NCI-H1105 treated with DMSO at 0.1 percent for 48 hours (cell line): Measurements from ENCODE around the gene RGS10.

Experiments used
- DNase-seq: peaks from one replicate; lab custom pipeline; 2025; lab: John Stamatoyannopoulos, UW

Gene RGS10

DNA sequence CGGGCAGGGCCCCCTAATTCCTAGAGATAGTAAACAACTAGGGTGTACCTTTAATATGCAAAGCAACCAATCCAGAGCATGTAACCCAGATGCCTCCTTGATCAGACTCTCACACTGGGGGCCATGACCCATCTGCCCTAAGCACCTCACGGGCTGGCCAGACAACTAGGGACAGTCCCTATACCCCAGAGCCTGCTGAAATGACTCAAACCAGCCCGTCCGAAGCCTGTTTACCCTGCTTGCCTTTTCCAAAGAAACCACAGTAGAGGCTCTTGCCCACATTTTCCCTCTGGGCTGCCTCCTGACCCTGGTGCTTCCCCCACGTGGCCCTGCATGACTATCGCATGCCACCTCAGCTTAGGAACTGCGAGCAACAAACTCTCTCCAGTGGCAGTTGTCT lies 46.2 kb downstream of the RGS10 start:
- no peak for DNase-seq

- no peak for DNase-seq
These were observed 47.0 kb downstream of the RGS10 start for GRCh38 chr10:119495545-119495944.

DNA sequence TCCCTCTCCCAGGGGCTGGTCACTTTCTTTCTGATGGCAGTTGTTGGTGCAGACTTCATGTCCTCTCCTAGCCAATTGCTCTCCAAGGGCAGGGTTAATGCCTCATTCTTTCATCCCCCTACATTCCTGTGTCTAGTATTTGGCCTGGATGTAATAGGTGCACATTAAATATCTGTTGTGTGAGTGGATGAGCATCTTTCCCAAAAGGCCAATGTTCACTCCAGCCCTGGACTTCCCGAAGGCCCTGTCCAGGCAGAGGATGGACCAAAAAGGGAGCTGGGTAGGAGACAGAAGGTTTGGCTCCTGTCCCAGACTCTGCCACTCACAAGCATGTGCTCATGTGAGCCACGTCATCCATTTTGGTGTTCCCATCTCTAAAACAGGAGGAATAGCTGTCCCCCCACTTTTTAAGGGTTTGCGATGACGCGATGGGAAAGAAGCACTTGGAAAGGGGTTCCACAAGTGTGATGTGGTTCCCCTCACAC lies 47.5 kb downstream of the RGS10 start:
- DNase-seq, result no peak

- DNase-seq, result no peak
These were observed 48.1 kb downstream of the RGS10 start for GRCh38 chr10:119494236-119495020.

GRCh38 chr10:119493155-119493554 lies 49.4 kb downstream of the RGS10 start:
- no peak for DNase-seq

DNA sequence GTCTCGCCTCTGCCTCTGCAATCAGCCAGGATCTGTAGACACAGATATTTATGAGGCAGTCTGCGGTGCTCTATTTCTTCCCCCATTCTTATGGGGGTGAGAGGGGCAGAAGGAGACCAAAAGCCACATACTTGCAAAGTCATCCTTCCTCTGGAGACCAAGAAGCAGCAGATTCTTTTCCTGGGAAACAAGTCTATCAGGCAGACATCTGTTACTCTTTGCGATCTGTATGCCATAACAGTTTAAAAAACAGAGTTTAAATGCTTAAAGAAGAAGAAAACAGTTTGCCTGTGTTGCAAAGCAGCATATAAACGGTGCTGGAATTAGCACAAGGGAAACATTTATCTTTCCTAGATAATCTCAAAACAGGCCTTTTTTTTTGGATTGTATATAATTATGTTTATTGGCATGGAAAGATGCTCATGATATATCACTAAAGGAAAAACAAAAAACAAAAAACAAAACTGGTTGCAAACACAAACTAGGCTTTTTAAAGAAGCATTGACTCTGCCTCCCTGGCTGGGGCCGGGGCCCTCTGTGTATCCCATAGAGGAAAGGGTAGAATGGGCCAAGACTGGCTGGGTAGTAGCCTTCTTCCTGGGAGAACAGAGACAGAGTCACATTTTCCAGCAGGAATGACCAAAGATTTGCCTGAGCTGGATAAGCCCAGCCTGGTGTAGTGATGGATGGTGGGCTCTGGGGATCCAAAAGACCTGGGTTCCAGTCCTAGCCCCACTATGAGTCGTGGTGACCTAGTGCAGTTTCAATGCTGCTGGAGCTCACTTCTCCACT lies 50.4 kb downstream of the RGS10 start:
- DNase-seq, result no peak

GRCh38 chr10:119489991-119490326 lies 52.6 kb downstream of the RGS10 start:
- no peak for DNase-seq

GRCh38 chr10:119488675-119489074 lies 53.8 kb downstream of the RGS10 start:
- DNase-seq, result no peak

DNA sequence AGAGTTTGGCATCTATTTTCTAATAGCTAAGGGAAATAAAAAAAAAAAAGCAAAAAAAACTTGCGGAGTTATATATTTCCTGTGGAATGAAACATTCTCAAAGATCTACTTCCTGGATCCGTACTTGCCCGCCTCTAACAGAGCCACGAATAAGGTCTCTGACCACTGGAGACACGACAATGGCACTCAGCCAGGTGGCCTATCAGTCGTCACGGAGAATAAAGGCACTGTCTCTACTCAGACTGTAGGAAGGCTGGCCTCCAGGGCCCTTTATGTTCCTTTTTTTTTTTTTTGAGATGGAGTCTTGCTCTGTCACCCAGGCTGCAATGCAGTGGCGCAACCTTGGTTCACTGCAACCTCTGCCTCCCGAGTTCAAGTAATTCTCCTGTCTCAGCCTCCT lies 58.7 kb downstream of the RGS10 start:
- no peak for DNase-seq

DNA sequence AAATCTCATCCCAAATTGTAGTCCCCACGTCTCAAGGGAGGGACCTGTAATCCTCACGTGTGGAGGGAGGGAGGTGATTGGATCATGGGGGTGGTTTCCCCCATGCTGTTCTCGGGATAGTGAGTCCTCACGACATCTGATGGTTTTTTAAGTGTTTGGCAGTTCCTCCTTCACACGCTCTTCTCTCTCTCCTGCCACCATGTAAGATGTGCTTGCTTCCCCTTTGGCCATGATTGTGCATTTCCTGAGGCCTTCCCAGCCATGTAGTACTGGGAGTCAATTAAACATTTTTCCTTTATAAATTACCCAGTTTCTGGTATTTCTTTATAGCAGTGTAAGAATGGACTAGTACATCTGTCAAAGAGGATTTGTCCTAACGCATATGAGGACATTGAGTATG lies 59.5 kb downstream of the RGS10 start:
- DNase-seq, result no peak

- DNase-seq, result no peak
These were observed 60.6 kb downstream of the RGS10 start for GRCh38 chr10:119481781-119482426.

GRCh38 chr10:119480667-119481066 lies 61.9 kb downstream of the RGS10 start:
- DNase-seq, result no peak

- no peak for DNase-seq
These were observed 63.0 kb downstream of the RGS10 start for GRCh38 chr10:119479532-119479931.

GRCh38 chr10:119478811-119479341 lies 63.6 kb downstream of the RGS10 start:
- DNase-seq, result no peak

DNA sequence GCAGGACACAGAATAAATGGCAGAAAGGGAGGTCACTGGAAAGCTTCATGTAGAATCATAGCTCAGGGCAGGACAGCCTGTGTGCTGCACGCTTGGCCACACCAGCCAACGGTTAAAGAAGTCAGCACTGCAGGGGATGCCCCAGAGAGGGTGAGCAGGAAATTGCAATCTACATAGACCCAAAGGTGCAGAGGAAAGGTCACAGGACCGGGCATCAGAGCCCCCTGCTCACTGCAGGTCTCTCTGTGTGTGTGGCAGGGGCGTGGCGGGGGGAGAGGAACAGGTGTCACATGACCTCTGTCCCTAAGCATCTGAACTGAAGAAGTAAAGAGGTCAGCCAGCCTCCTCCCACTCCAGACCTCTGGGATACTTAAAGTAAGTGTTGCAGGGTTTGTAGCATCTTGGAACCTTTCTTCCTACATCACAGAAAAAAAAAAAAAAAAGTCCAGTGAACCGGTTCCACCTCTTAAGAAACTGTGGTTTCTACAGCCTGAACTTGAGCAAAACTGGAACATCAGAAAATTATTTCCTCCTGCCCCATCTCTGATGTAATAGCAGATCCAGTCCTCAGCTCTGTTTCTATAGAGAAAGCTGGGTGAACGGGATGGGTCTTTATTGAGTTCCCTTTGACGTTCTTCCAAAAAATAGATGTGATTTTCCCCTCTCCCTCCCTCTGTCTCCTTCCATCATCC lies 64.3 kb downstream of the RGS10 start:
- no peak for DNase-seq

GRCh38 chr10:119477444-119477843 lies 65.1 kb downstream of the RGS10 start:
- DNase-seq, result no peak

DNA sequence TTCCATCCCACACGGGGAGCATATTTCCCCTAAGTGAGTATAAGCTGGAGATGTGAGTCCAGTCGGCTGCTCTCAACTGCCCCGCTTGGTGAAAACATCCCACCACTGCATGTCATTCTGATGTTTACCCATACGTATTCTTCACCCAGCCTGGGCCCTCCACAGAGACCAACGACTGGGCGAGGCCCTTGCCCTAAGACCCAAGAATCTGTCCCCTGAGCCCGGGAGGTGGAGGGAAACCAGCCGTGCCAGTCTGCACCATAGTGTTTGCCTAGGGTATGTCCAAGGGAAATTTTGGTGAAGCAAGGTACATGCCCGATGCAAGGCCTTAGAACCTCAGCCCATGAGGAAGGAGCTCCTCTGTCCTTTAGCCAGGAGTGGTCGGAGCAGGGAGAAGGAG lies 67.9 kb downstream of the RGS10 start:
- no peak for DNase-seq

DNA sequence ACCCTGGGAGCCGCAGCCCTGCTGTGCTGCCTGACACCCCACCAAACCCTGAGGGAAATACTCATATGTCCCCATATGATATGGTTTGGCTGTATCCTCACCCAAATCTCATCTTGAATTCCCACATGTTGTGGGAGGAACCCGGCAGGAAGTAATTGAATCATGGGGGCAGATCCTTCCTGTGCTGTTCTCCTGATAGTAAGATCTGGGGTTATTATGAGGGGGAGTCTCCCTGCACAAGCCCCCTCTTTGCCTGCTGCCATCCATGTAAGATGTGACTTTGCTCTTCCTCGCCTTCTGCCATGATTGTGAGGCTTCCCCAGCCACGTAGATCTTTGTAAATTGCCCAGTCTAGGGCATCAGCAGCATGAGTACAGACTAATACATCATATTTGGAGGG lies 68.7 kb downstream of the RGS10 start:
- DNase-seq, result no peak

DNA sequence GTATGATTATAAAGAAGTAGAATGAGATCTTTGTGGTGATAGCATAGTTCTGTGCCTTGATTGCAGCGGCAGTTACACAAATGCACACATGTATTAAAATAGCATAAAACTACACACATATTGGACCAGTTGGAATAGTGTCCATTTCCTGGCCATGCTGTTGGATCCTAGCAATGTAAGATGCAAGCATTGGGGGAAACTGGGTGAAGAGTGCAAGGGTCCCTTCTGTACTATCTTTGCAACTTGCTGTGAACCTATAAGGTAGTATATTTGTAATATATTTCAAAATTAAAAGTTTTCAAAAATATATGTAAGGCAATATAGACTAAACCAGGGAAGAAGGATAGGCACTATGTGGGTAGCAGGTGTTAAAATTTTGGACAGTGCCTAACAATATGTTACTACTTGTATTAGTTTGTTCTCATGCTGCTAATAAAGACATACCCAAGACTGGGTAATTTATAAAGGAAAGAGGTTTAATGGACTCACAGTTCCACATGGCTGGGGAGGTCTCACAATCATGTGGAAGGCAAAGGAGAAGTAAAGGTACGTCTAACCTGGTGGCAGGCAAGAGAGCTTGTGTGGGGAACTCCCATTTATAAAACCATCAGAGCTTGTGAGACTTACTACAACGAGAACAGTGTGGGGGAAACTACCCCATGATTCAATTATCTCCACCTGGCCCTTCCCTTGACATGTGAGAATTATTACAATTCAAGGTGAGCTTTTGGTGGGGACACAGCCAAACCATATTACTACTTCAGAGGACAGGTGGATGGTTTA lies 71.4 kb downstream of the RGS10 start:
- DNase-seq, result no peak

DNA sequence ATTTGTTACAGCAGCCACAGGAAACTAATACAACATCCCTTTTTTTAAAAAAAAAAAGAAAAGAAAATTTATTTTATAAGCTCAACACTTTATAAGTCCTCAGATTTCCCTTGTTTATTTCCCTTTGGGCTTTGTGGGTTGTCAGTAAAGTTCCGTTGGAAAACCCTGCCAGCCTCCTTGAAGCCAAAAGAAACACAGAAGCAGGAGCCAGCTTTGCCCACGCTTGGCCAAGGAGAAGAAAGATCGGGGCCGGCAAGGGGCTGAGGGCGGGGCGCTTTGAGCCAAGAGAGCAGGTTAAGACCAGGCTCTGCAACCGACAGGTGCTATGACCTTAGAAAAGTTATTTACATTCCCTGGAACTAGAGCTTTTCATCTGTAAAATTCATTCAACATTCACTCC lies 72.7 kb downstream of the RGS10 start:
- no peak for DNase-seq

DNA sequence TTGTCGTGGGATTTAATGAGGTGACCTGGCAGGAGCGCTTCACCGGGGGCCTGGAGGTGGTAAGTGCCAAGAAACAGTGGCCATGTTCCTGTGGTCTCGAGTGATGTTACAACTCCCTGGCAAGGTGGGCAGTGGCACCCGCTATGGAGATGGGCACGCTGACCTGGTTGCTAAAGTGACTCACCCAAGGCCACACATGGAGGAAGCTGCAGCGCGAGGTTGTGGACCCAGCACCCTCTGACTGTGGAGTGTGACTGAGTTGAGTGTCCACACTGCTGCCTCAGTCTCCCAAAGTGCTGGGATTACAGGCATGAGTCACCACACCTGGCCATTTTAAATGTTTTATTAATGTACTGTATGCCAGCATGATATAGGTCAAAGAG lies 73.2 kb downstream of the RGS10 start:
- no peak for DNase-seq
